Osteocyte (in vitro differentiated cells): ENCODE data around the gene RIT2. TPM values are rescaled to one million over a fixed set of nuclear protein-coding genes. Genes with fewer than 3 reads are reported as not detected.

ENCODE experiments used
- DNase-seq: peaks from one replicate; pipeline ENCODE4 v3.0.0; 2021; ENCODE audit warnings: mixed read lengths; ENCODE audit not compliant: unreplicated experiment; ENCODE audit errors: extremely low spot score
- H3K27ac Mint-ChIP-seq: one replicate; pipeline ENCODE4 v1.8.0; 2021; ENCODE audit warnings: mild to moderate bottlenecking, mixed read lengths; ENCODE audit not compliant: unreplicated experiment
- H3K27me3 Mint-ChIP-seq: one replicate; pipeline ENCODE4 v1.8.0; 2021; ENCODE audit warnings: mixed read lengths; ENCODE audit not compliant: unreplicated experiment
- H3K36me3 Mint-ChIP-seq: one replicate; pipeline ENCODE4 v1.8.0; 2021; ENCODE audit warnings: mixed read lengths; ENCODE audit not compliant: unreplicated experiment
- H3K4me1 Mint-ChIP-seq: one replicate; pipeline ENCODE4 v1.8.0; 2021; ENCODE audit warnings: mixed read lengths; ENCODE audit not compliant: unreplicated experiment
- H3K4me3 Mint-ChIP-seq: one replicate; pipeline ENCODE4 v1.8.0; 2021; ENCODE audit warnings: mild to moderate bottlenecking, moderate library complexity, mixed read lengths; ENCODE audit not compliant: unreplicated experiment
- H3K9me3 Mint-ChIP-seq: one replicate; pipeline ENCODE4 v1.8.0; 2021; ENCODE audit warnings: mixed read lengths; ENCODE audit not compliant: unreplicated experiment
- total RNA-seq: library from RNA; stranded (reverse); gene quantifications from 2 replicates; pipeline ENCODE4 v1.2.1, GENCODE V29; 2021
- TF ChIP-seq, protein P1 (sequence below): fragments of 200-600 bp; sonication (generic); IDR thresholded peaks from 2 replicates; pipeline ENCODE4 v1.5.0; 2021; ENCODE audit warnings: antibody characterized with exemption, mild to moderate bottlenecking, moderate library complexity

The RIT2 gene
- total RNA-seq, 1 donor from 2014 or later, result not detected

DNA sequence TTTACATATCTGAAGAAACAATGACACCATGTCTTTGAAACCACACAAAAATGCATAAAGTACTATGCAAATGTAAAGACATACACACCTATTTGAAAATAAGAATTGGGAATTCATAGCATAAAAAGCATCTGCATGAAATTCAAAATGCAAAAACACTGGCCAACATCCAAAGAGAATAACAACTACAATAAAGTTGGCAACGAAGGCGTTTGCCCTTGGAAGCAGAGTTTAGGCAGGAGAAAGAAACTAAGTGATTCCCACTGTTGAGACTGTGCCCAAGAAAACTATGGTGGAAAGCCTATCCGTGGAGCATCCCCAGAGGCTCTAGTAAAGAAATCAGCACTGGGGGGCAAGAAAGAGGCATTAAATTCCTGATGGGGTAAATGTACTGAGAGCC is 292.8 kb downstream of the RIT2 start:
- H3K4me3 Mint-ChIP-seq, result no peak overlapping the region
- no peak for DNase-seq
- H3K9me3 Mint-ChIP-seq, result no peaks in the 10 kb centered on the region
- TF ChIP-seq, protein P1, sequence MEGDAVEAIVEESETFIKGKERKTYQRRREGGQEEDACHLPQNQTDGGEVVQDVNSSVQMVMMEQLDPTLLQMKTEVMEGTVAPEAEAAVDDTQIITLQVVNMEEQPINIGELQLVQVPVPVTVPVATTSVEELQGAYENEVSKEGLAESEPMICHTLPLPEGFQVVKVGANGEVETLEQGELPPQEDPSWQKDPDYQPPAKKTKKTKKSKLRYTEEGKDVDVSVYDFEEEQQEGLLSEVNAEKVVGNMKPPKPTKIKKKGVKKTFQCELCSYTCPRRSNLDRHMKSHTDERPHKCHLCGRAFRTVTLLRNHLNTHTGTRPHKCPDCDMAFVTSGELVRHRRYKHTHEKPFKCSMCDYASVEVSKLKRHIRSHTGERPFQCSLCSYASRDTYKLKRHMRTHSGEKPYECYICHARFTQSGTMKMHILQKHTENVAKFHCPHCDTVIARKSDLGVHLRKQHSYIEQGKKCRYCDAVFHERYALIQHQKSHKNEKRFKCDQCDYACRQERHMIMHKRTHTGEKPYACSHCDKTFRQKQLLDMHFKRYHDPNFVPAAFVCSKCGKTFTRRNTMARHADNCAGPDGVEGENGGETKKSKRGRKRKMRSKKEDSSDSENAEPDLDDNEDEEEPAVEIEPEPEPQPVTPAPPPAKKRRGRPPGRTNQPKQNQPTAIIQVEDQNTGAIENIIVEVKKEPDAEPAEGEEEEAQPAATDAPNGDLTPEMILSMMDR, result no peak
- no peaks in the 10 kb centered on the region for H3K27me3 Mint-ChIP-seq
- no peak overlapping the region for H3K27ac Mint-ChIP-seq
- no peaks in the 10 kb centered on the region for H3K4me1 Mint-ChIP-seq
- H3K36me3 Mint-ChIP-seq, result no peaks in the 10 kb centered on the region

GRCh38 chr18:42821492-42821891 is 294.0 kb downstream of the RIT2 start:
- Mint-ChIP-seq H3K9me3 (no peaks in the 10 kb centered on the region), H3K36me3 (no peaks in the 10 kb centered on the region), H3K4me1 (no peaks in the 10 kb centered on the region), H3K27me3 (no peaks in the 10 kb centered on the region), H3K4me3 (no peak overlapping the region), H3K27ac (no peak overlapping the region)
- TF ChIP-seq, protein P1, result no peak
- no peak for DNase-seq

DNA sequence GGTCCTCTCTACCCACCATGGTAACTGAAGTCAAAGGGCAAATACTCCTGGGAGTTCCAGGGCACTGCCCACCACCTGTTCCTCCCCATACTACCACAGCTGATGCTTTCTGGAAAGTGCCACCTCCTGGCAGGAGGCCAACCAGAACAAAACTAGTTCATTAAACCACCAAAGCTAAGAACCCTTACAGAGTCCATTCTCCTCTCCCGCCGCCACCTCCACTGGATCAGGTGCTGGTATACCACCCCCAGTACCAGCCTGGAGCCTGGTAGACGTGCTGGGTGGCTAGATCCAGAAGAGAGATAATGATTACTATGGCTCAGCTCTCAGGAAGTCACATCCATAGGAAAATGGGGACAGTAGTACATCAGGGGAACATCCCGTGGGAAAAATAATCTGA is 300.9 kb downstream of the RIT2 start:
- TF ChIP-seq, protein P1, result no peak
- Mint-ChIP-seq H3K4me3 (no peak overlapping the region), H3K4me1 (no peaks in the 10 kb centered on the region), H3K27me3 (no peaks in the 10 kb centered on the region), H3K9me3 (no peaks in the 10 kb centered on the region), H3K36me3 (no peaks in the 10 kb centered on the region), H3K27ac (no peak overlapping the region)
- DNase-seq, result no peak

GRCh38 chr18:42814184-42814583 is 301.3 kb downstream of the RIT2 start:
- no peak for DNase-seq
- TF ChIP-seq, protein P1, result no peak
- Mint-ChIP-seq H3K4me3 (no peak overlapping the region), H3K9me3 (no peaks in the 10 kb centered on the region), H3K4me1 (no peaks in the 10 kb centered on the region), H3K36me3 (no peaks in the 10 kb centered on the region), H3K27ac (no peak overlapping the region), H3K27me3 (no peaks in the 10 kb centered on the region)

DNA sequence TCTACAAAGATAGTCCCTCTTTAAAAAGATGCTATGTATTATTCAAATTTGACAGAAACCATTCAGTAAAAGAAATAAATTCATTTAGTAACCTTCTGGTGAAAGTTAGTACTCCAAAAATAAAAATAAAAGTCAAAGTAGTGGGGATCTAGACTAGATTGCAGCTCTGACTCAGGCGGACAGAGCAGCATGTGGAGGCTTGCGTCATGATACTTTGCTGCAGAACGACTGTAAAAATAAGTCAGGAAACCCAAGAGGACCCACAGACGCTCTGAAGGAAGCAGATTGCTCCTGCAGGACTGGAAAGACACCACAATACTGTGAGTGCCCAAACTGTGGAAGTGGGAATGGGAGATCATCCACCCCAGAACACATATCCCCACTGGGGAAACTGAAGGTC is 301.9 kb downstream of the RIT2 start:
- Mint-ChIP-seq H3K36me3 (no peaks in the 10 kb centered on the region), H3K4me3 (no peak overlapping the region), H3K27ac (no peak overlapping the region), H3K27me3 (no peaks in the 10 kb centered on the region), H3K4me1 (no peaks in the 10 kb centered on the region), H3K9me3 (no peaks in the 10 kb centered on the region)
- no peak for DNase-seq
- TF ChIP-seq, protein P1, result no peak
